ENCODE data around the gene NAA15. TPM values are rescaled to one million over a fixed set of nuclear protein-coding genes. Genes with fewer than 3 reads are reported as not detected.
A peak's percentile ranks its signal among the peaks of the same experiment; 100 is the strongest.

NAA15 gene
- total and polyA plus RNA-seq, 8 donors = 3.2 to 22.1 (median 14.7) TPM

DNA sequence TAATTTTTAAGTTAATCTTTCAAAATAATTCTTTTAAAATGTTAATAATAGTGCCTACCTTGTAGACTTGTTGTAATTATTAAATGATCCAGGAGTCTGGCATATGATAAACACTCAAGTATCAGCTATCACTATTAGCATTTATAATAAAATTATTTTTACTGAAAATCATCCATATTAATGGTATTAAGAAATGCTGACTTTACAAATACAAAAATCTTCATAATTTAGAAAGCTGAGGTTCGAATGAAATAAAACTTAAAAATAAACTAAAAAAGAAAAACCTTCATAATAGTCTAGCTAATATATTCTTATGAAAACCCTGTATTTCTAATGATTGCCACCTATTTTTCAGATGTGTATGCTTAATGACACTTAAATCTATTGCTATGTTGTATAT, 26.5 kb upstream of the NAA15 start:
- WGBS, 2 donors = 90 to 96% methylated on average over 1 of the region's 1 CpG
- ATAC-seq (no peak), FAIRE-seq (no peak), DNase-seq (no peak)
- intact Hi-C loops (cut with DNase I) = no loop called here
- H3K27me3 ChIP-seq = peaks cover 0 to 15% (median 2%) of the 10 kb centered on the region in 4 donors
- H3K4me1 ChIP-seq = peaks cover 0 to 3% (median 0%) of the 10 kb centered on the region in 3 donors
- no peaks in the 10 kb centered on the region for H3K9me3 ChIP-seq
- no peak overlapping the region for H3K4me3 ChIP-seq
- no peaks in the 10 kb centered on the region for H3K36me3 ChIP-seq
- TF ChIP-seq, protein P1, sequence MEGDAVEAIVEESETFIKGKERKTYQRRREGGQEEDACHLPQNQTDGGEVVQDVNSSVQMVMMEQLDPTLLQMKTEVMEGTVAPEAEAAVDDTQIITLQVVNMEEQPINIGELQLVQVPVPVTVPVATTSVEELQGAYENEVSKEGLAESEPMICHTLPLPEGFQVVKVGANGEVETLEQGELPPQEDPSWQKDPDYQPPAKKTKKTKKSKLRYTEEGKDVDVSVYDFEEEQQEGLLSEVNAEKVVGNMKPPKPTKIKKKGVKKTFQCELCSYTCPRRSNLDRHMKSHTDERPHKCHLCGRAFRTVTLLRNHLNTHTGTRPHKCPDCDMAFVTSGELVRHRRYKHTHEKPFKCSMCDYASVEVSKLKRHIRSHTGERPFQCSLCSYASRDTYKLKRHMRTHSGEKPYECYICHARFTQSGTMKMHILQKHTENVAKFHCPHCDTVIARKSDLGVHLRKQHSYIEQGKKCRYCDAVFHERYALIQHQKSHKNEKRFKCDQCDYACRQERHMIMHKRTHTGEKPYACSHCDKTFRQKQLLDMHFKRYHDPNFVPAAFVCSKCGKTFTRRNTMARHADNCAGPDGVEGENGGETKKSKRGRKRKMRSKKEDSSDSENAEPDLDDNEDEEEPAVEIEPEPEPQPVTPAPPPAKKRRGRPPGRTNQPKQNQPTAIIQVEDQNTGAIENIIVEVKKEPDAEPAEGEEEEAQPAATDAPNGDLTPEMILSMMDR (IDR thresholded peaks at IDR 0.05) = no peak
- H3K27ac ChIP-seq = no peak overlapping the region

GRCh38 chr4:139275281-139275735, 26.0 kb upstream of the NAA15 start:
- WGBS, 2 donors = 86% methylated on average over 4 of the region's 4 CpGs
- no peak for FAIRE-seq
- ATAC-seq = no peak
- Histone ChIP-seq H3K27ac (no peak overlapping the region), H3K4me1 (peaks cover 0 to 3% (median 0%) of the 10 kb centered on the region in 3 donors), H3K4me3 (no peak overlapping the region), H3K36me3 (no peaks in the 10 kb centered on the region), H3K27me3 (peaks cover 0 to 15% (median 2%) of the 10 kb centered on the region in 4 donors), H3K9me3 (no peaks in the 10 kb centered on the region)
- intact Hi-C loops (cut with DNase I) = no loop called here
- no peak for DNase-seq
- TF ChIP-seq, protein P1 (IDR thresholded peaks at IDR 0.05) = no peak

DNA sequence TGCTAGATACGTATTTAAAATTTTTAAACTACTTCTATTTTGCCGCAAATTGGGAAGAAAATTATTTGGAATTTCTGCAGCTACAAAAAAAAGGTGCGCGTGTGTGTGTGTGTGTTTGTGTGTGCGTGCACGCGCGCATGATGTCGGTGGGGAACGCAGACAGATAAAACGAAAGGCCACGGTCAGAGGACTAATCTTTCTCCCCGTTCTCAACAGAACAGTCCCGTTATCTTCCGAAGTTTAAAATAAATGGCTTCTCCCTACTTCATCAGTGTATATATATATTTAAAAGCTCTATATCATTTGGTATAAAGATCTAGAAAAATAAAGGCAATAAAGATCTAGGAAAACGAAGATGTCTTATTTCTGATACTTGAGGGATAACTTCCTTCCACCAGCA, 22.8 kb upstream of the NAA15 start:
- Histone ChIP-seq H3K4me3 (no peak overlapping the region), H3K27ac (no peak overlapping the region), H3K4me1 (peaks cover 0 to 3% (median 0%) of the 10 kb centered on the region in 3 donors), H3K36me3 (no peaks in the 10 kb centered on the region), H3K9me3 (no peaks in the 10 kb centered on the region), H3K27me3 (peaks cover 0 to 15% (median 2%) of the 10 kb centered on the region in 4 donors)
- TF ChIP-seq, protein P1 (IDR thresholded peaks at IDR 0.05) = no peak
- WGBS, 2 donors = 79 to 81% methylated on average over 16 of the region's 16 CpGs
- no peak for ATAC-seq
- intact Hi-C loops (cut with DNase I) = no loop called here
- no peak for DNase-seq
- no peak for FAIRE-seq

GRCh38 chr4:139278912-139279759, 22.2 kb upstream of the NAA15 start:
- H3K27me3 ChIP-seq = peaks cover 0 to 15% (median 2%) of the 10 kb centered on the region in 4 donors
- H3K4me1 ChIP-seq = peaks cover 0 to 3% (median 0%) of the 10 kb centered on the region in 3 donors
- intact Hi-C loops (cut with DNase I) = no loop called here
- TF ChIP-seq, protein P1 (IDR thresholded peaks at IDR 0.05) = no peak
- ATAC-seq = peak; percentile 21 to 76 (median 60)
- no peaks in the 10 kb centered on the region for H3K9me3 ChIP-seq
- H3K36me3 ChIP-seq = no peaks in the 10 kb centered on the region
- 30 to 32% methylated on average over 40 of the region's 40 CpGs for WGBS, 2 donors
- no peak for DNase-seq
- no peak for FAIRE-seq
- no peak overlapping the region for H3K27ac ChIP-seq
- peak overlapping the region in 2 of 4 donors; percentile 23 to 39 for H3K4me3 ChIP-seq
